OCI-LY1 (cell line): ENCODE results near the gene AGRN.

Experiments used
- H2AFZ ChIP-seq: fragments of 200-600 bp; sonication (generic), shearing (Covaris generic); 2 replicates; pipeline ENCODE4 v1.6.0; 2014; ENCODE audit warnings: antibody characterized with exemption, mild to moderate bottlenecking, low read length
- H3F3A ChIP-seq: fragments of 200-600 bp; sonication (generic), shearing (Covaris generic); 2 replicates; pipeline ENCODE4 v1.6.0; 2014; ENCODE audit warnings: mild to moderate bottlenecking, antibody characterized with exemption, low read length, moderate library complexity; ENCODE audit not compliant: insufficient read depth
- H3K27ac ChIP-seq: fragments of 200-600 bp; sonication (generic); 2 replicates; pipeline ENCODE4 v1.5.1; 2014; ENCODE audit warnings: low read length, mixed run types, mild to moderate bottlenecking, low read depth; ENCODE audit not compliant: poor library complexity, severe bottlenecking
- H3K27me3 ChIP-seq: fragments of 200-600 bp; sonication (generic); 2 replicates; pipeline ENCODE4 v1.6.0; 2014; ENCODE audit warnings: antibody characterized with exemption, mild to moderate bottlenecking, low read length, moderate library complexity; ENCODE audit not compliant: insufficient read depth
- H3K36me3 ChIP-seq: fragments of 200-600 bp; sonication (generic); 2 replicates; pipeline ENCODE4 v1.6.1; 2014; ENCODE audit warnings: mild to moderate bottlenecking, antibody characterized with exemption, low read length, moderate library complexity, mixed read lengths; ENCODE audit not compliant: insufficient read depth
- H3K4me1 ChIP-seq: fragments of 200-600 bp; sonication (generic); 2 replicates; pipeline ENCODE4 v1.5.1; 2014; ENCODE audit warnings: mild to moderate bottlenecking, low read length, moderate library complexity; ENCODE audit not compliant: insufficient read depth, severe bottlenecking
- H3K4me2 ChIP-seq: fragments of 200-600 bp; sonication (generic), shearing (Covaris generic); 2 replicates; pipeline ENCODE4 v1.6.1; 2014; ENCODE audit warnings: low read length
- H3K4me3 ChIP-seq: fragments of 200-600 bp; sonication (generic); 2 replicates; pipeline ENCODE4 v1.5.1; 2014; ENCODE audit warnings: low read length, low read depth, mild to moderate bottlenecking, mixed read lengths; ENCODE audit not compliant: poor library complexity, severe bottlenecking
- H3K79me2 ChIP-seq: fragments of 200-600 bp; shearing (Covaris generic); 2 replicates; pipeline ENCODE4 v1.6.1; 2016; ENCODE audit warnings: mixed run types, low read length, mixed read lengths; ENCODE audit not compliant: insufficient read depth
- H3K9ac ChIP-seq: fragments of 200-600 bp; sonication (generic), shearing (Covaris generic); 2 replicates; pipeline ENCODE4 v1.6.1; 2014; ENCODE audit warnings: mild to moderate bottlenecking, low read length, mixed read lengths
- H3K9me2 ChIP-seq: fragments of 200-600 bp; sonication (generic), shearing (Covaris generic); 2 replicates; pipeline ENCODE4 v1.6.1; 2014; ENCODE audit warnings: low read depth, mild to moderate bottlenecking, low read length, mixed read lengths
- H3K9me3 ChIP-seq: fragments of 200-600 bp; shearing (Covaris generic); 2 replicates; pipeline ENCODE4 v1.6.1; 2014; ENCODE audit warnings: low read length, mixed read lengths
- H4K20me1 ChIP-seq: fragments of 200-600 bp; sonication (generic), shearing (Covaris generic); 2 replicates; pipeline ENCODE4 v1.6.0; 2016; ENCODE audit warnings: mild to moderate bottlenecking, low read length; ENCODE audit not compliant: insufficient read depth
- EZH2 ChIP-seq: fragments of 200-600 bp; sonication (generic), shearing (Covaris generic); IDR thresholded peaks from 2 replicates; pipeline ENCODE4 v1.8.0; 2017; ENCODE audit warnings: borderline replicate concordance, mixed run types, mild to moderate bottlenecking, antibody characterized with exemption, low read length, moderate library complexity, mixed read lengths
- TF ChIP-seq, protein P1 (sequence below): fragments of 200-600 bp; sonication (generic), shearing (Covaris generic); IDR thresholded peaks from 2 replicates; pipeline ENCODE4 v1.5.1; 2017; ENCODE audit warnings: mild to moderate bottlenecking, antibody characterized with exemption, low read length, moderate library complexity, mixed read lengths

AGRN gene

DNA sequence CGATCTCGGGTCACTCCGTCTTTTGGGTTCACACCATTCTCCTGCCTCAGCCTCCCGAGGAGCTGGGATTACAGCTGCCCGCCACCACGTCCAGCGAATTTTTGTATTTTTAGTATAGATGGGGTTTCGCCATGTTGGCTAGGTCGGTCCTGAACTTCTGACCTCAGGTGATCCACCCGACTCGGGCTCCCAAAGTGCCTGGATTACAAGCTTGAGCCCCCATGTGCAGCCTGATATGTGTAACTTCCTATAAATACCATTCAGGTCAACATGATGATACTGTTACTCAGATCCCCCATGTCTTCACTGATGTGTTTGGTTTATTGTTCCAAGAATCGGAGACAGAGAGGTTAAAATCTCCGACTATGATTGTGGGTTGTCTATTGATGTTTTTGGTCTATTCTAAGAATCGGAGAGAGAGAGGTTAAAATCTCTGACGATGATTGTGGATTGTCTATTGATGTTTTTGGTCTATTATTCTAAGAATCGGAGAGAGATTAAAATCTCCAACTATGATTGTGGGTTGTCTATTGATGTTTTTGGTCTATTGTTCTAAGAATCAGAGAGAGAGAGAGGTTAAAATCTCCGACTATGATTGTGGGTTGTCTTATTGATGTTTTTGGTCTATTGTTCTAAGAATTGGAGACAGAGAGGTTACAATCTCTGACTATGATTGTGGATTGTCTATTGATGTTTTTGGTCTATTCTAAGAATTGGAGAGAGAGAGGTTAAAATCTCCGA, 78.9 kb downstream of the AGRN start:
- Histone ChIP-seq H2AFZ (no peak overlapping the region), H3K79me2 (no peaks in the 10 kb centered on the region)

DNA sequence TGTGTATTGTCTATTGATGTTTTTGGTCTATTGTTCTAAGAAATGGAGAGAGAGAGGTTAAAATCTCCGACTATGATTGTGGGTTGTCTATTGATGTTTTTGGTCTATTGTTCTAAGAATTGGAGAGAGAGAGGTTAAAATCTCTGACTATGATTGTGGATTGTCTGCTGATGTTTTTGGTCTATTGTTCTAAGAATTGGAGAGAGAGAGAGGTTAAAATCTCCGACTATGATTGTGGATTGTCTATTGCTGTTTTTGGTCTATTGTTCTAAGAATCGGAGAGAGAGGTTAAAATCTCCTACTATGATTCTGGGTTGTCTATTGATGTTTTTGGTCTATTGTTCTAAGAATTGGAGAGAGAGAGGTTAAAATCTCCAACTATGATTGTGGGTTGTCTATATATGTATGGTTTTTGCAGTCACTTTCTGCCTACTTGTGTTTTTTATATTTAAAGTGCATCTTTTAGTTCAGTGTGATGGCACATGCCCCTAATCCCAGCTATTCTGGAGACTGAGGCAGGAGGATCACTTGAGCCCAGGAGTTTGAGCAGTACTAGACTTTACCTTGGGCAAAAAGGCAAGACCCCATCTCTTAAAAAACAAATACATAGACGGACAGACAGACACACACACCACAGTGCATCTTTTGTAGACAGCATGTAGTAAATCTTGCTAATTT, 79.7 kb downstream of the AGRN start:
- Histone ChIP-seq H3K4me1 (no peaks in the 10 kb centered on the region), H3K9me3 (peaks cover 4% of the 10 kb centered on the region), H3K9me2 (no peaks in the 10 kb centered on the region), H3F3A (no peaks in the 10 kb centered on the region), H3K4me3 (no peak overlapping the region), H4K20me1 (no peaks in the 10 kb centered on the region), H3K27ac (no peak overlapping the region), H3K27me3 (no peaks in the 10 kb centered on the region), H2AFZ (no peak overlapping the region), H3K4me2 (no peak overlapping the region), H3K79me2 (no peaks in the 10 kb centered on the region), H3K9ac (no peak overlapping the region), H3K36me3 (no peaks in the 10 kb centered on the region; the same call in 1 of the 2 replicates)
- TF ChIP-seq, protein P1, sequence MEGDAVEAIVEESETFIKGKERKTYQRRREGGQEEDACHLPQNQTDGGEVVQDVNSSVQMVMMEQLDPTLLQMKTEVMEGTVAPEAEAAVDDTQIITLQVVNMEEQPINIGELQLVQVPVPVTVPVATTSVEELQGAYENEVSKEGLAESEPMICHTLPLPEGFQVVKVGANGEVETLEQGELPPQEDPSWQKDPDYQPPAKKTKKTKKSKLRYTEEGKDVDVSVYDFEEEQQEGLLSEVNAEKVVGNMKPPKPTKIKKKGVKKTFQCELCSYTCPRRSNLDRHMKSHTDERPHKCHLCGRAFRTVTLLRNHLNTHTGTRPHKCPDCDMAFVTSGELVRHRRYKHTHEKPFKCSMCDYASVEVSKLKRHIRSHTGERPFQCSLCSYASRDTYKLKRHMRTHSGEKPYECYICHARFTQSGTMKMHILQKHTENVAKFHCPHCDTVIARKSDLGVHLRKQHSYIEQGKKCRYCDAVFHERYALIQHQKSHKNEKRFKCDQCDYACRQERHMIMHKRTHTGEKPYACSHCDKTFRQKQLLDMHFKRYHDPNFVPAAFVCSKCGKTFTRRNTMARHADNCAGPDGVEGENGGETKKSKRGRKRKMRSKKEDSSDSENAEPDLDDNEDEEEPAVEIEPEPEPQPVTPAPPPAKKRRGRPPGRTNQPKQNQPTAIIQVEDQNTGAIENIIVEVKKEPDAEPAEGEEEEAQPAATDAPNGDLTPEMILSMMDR = no peak
- no peak for TF ChIP-seq EZH2

More for the DNA sequence above, 78.9 kb downstream of the AGRN start:
- Histone ChIP-seq H3K4me1 (no peaks in the 10 kb centered on the region), H3K9me3 (peaks cover 4% of the 10 kb centered on the region), H3K27ac (no peak overlapping the region), H3F3A (no peaks in the 10 kb centered on the region), H4K20me1 (no peaks in the 10 kb centered on the region), H3K36me3 (no peaks in the 10 kb centered on the region; the same call in 1 of the 2 replicates), H3K27me3 (no peaks in the 10 kb centered on the region), H3K4me2 (no peak overlapping the region), H3K9ac (no peak overlapping the region), H3K9me2 (no peaks in the 10 kb centered on the region), H3K4me3 (no peak overlapping the region)
- TF ChIP-seq, protein P1 = no peak
- TF ChIP-seq EZH2 = no peak

DNA sequence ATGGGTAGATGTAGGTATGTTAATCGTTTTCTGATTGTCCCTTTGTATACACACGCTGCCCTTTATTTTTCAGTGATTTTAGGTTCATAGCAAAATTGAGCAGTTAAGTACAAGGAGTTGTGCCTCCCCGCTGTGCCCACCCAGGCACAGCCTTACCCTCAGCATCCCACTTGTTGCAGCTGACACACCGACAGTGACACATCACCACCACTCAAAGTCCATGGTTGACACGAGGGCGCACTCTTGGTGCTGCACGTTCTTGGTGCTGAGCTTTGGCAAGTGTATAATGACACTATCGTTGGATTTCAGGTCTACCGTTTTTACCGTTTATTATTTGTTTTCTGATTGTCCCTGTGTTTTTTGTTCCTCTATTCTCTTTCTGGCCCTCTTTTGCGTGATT, 80.4 kb downstream of the AGRN start:
- Histone ChIP-seq H3K27ac (no peak overlapping the region), H3K27me3 (no peaks in the 10 kb centered on the region), H3F3A (no peaks in the 10 kb centered on the region), H3K9ac (no peak overlapping the region), H2AFZ (no peak overlapping the region), H3K4me1 (no peaks in the 10 kb centered on the region), H4K20me1 (no peaks in the 10 kb centered on the region), H3K79me2 (no peaks in the 10 kb centered on the region), H3K4me2 (no peak overlapping the region), H3K9me3 (peaks cover 4% of the 10 kb centered on the region), H3K36me3 (no peaks in the 10 kb centered on the region; the same call in 1 of the 2 replicates), H3K9me2 (no peaks in the 10 kb centered on the region), H3K4me3 (no peak overlapping the region)
- no peak for TF ChIP-seq EZH2
- TF ChIP-seq, protein P1 = no peak
